IMR-90 (cell line): Measurements from ENCODE around the gene ZNF547. TPM values are rescaled to one million over a fixed set of nuclear protein-coding genes. Genes with fewer than 3 reads are reported as not detected.

Source experiments
- ATAC-seq: fragments of 200-7000 bp; cut with Tn5 transposase; 2 replicates; pipeline ENCODE4 v1.9.1; 2020; ENCODE audit warnings: low read depth, mild to moderate bottlenecking, moderate library complexity
- BruUV-seq: library from RNA; stranded (reverse); fragments of 400-500 nt; replicated peaks from 2 replicates; lab custom pipeline; 2021; lab: Mats Ljungman, UMichigan
- CTCF ChIA-PET: fragments of 300-600 bp; formaldehyde crosslinking; extraction: SDS; loops from one replicate; lab custom pipeline; 2021; ENCODE audit warnings: antibody characterized with exemption; lab: Yijun Ruan, JAX
- POLR2A ChIA-PET: fragments of 300-600 bp; sonication (Branson Sonifier 250); formaldehyde crosslinking; loops from one replicate; lab custom pipeline; 2022; ENCODE audit warnings: antibody characterized with exemption; ENCODE audit not compliant: unreplicated experiment; lab: Charles Lee
- DNase-seq: peaks from one replicate; pipeline ENCODE4 v3.0.0; 2013
- H2AFZ ChIP-seq: replicated peaks from 2 replicates; pipeline ENCODE3; 2013; ENCODE audit warnings: low read length, mild to moderate bottlenecking; ENCODE audit not compliant: poor library complexity
- H2AK5ac ChIP-seq: 2 replicates; pipeline ENCODE4 v1.6.1; 2013; ENCODE audit warnings: low read depth, low read length, inconsistent platforms
- H2AK9ac ChIP-seq: replicated peaks from 2 replicates; pipeline ENCODE3; 2013; ENCODE audit warnings: mild to moderate bottlenecking, low read depth, low read length, moderate library complexity; ENCODE audit not compliant: poor library complexity
- H2BK120ac ChIP-seq: 2 replicates; pipeline ENCODE4 v1.6.1; 2013; ENCODE audit warnings: low read depth, low read length, inconsistent platforms
- H2BK15ac ChIP-seq: 3 replicates; pipeline ENCODE4 v1.6.1; 2013; ENCODE audit warnings: low read depth, low read length, inconsistent platforms
- H2BK20ac ChIP-seq: 2 replicates; pipeline ENCODE4 v1.6.1; 2013; ENCODE audit warnings: low read depth, mild to moderate bottlenecking, inconsistent platforms, low read length, moderate library complexity
- H2BK5ac ChIP-seq: 2 replicates; pipeline ENCODE4 v1.6.1; 2013; ENCODE audit warnings: mild to moderate bottlenecking, low read depth, low read length, inconsistent platforms; ENCODE audit not compliant: poor library complexity, severe bottlenecking
- H3K14ac ChIP-seq: replicated peaks from 2 replicates; pipeline ENCODE4 v1.6.1; 2013; ENCODE audit warnings: low read depth, low read length, inconsistent platforms
- H3K18ac ChIP-seq: 2 replicates; pipeline ENCODE4 v1.6.1; 2013; ENCODE audit warnings: low read depth, low read length, control low read depth
- H3K23ac ChIP-seq: 2 replicates; pipeline ENCODE4 v1.6.1; 2013; ENCODE audit warnings: low read depth, low read length, inconsistent platforms
- H3K27ac ChIP-seq: 2 replicates; pipeline ENCODE4 v1.5.1; 2013; ENCODE audit warnings: mild to moderate bottlenecking, control low read depth, low read length; ENCODE audit not compliant: insufficient read depth
- H3K27me3 ChIP-seq: 2 replicates; pipeline ENCODE4 v1.6.1; 2013; ENCODE audit warnings: low read length; ENCODE audit not compliant: control insufficient read depth, insufficient read depth
- H3K36me3 ChIP-seq: 2 replicates; pipeline ENCODE4 v1.6.1; 2013; ENCODE audit warnings: low read length, mixed read lengths; ENCODE audit not compliant: control insufficient read depth, insufficient read depth
- H3K4ac ChIP-seq: 2 replicates; pipeline ENCODE4 v1.6.1; 2013; ENCODE audit warnings: low read depth, low read length, inconsistent platforms
- H3K4me1 ChIP-seq: 2 replicates; pipeline ENCODE4 v1.6.1; 2013; ENCODE audit warnings: low read length, mixed read lengths; ENCODE audit not compliant: control insufficient read depth, insufficient read depth
- H3K4me2 ChIP-seq: 2 replicates; pipeline ENCODE4 v1.6.1; 2013; ENCODE audit warnings: low read depth, mild to moderate bottlenecking, control low read depth, low read length, moderate library complexity
- H3K4me3 ChIP-seq: 2 replicates; pipeline ENCODE4 v1.5.1; 2013; ENCODE audit warnings: low read depth, mild to moderate bottlenecking, control low read depth, low read length, moderate library complexity; ENCODE audit not compliant: insufficient read depth
- H3K56ac ChIP-seq: 2 replicates; pipeline ENCODE4 v1.6.1; 2013; ENCODE audit warnings: low read length, inconsistent platforms; ENCODE audit not compliant: insufficient read depth; ENCODE audit errors: extremely low read depth
- H3K79me1 ChIP-seq, 2 experiments: 2 replicates each; pipeline ENCODE4 v1.6.1; 2013; ENCODE audit warnings: low read length in 2 of 2, inconsistent platforms in 1 of 2, low read depth in 1 of 2
- H3K9ac ChIP-seq: 2 replicates; pipeline ENCODE4 v1.6.1; 2013; ENCODE audit warnings: low read depth, low read length, control low read depth
- H3K9me1 ChIP-seq: 2 replicates; pipeline ENCODE4 v1.6.1; 2013; ENCODE audit warnings: low read length, inconsistent platforms; ENCODE audit not compliant: insufficient read depth
- H3K9me3 ChIP-seq: 2 replicates; pipeline ENCODE4 v1.6.1; 2013; ENCODE audit warnings: low read length; ENCODE audit not compliant: control insufficient read depth, insufficient read depth
- H4K20me1 ChIP-seq: 2 replicates; pipeline ENCODE4 v1.6.1; 2013; ENCODE audit warnings: low read length, inconsistent platforms; ENCODE audit not compliant: insufficient read depth
- H4K5ac ChIP-seq: 2 replicates; pipeline ENCODE4 v1.6.1; 2013; ENCODE audit warnings: mild to moderate bottlenecking, low read depth, low read length, control low read depth
- H4K8ac ChIP-seq, 2 experiments: 2 replicates each; pipeline ENCODE4 v1.6.1; 2013; ENCODE audit warnings: low read depth in 2 of 2, low read length in 2 of 2, control low read depth in 1 of 2, inconsistent platforms in 1 of 2
- H4K91ac ChIP-seq: 2 replicates; pipeline ENCODE4 v1.6.1; 2013; ENCODE audit warnings: low read depth, low read length, inconsistent platforms; ENCODE audit not compliant: insufficient read depth
- CEBPB ChIP-seq: IDR thresholded peaks from 2 replicates; pipeline ENCODE4 v1.6.1; 2012; ENCODE audit warnings: low read depth, low read length, improper control_type of control experiment
- CHD1 ChIP-seq: IDR thresholded peaks from 2 replicates; pipeline ENCODE4 v1.6.1; 2012; ENCODE audit warnings: low read depth, low read length, improper control_type of control experiment
- ELK1 ChIP-seq: fragments of 150-350 bp; IDR thresholded peaks from 2 replicates; pipeline ENCODE4 v1.6.1; 2016; ENCODE audit warnings: low read depth, mild to moderate bottlenecking, low read length, moderate library complexity, borderline replicate concordance
- MAZ ChIP-seq: IDR thresholded peaks from 2 replicates; pipeline ENCODE4 v1.6.1; 2012; ENCODE audit warnings: low read depth, mild to moderate bottlenecking, low read length, improper control_type of control experiment, moderate library complexity, borderline replicate concordance
- MXI1 ChIP-seq: IDR thresholded peaks from 2 replicates; pipeline ENCODE4 v1.6.1; 2012; ENCODE audit warnings: low read depth, mild to moderate bottlenecking, low read length, moderate library complexity, borderline replicate concordance
- NFE2L2 ChIP-seq: fragments of 150-350 bp; IDR thresholded peaks from 2 replicates; pipeline ENCODE4 v1.6.1; 2016; ENCODE audit warnings: low read depth, mild to moderate bottlenecking, low read length
- POLR2A ChIP-seq: IDR thresholded peaks from 2 replicates; pipeline ENCODE4 v1.6.1; 2012; ENCODE audit warnings: mild to moderate bottlenecking, low read depth, low read length
- RAD21 ChIP-seq: IDR thresholded peaks from 2 replicates; pipeline ENCODE4 v1.6.1; 2012; ENCODE audit warnings: low read length, improper control_type of control experiment
- RCOR1 ChIP-seq: IDR thresholded peaks from 2 replicates; pipeline ENCODE4 v1.6.1; 2012; ENCODE audit warnings: mild to moderate bottlenecking, low read length, improper control_type of control experiment; ENCODE audit not compliant: insufficient replicate concordance
- RFX5 ChIP-seq: IDR thresholded peaks from 2 replicates; pipeline ENCODE4 v1.8.0; 2012; ENCODE audit warnings: low read depth, mild to moderate bottlenecking, low read length, moderate library complexity
- SMC3 ChIP-seq: fragments of 150-350 bp; IDR thresholded peaks from 2 replicates; pipeline ENCODE4 v1.6.1; 2016; ENCODE audit warnings: low read depth, mild to moderate bottlenecking, antibody characterized with exemption, low read length, moderate library complexity
- USF2 ChIP-seq: fragments of 150-350 bp; IDR thresholded peaks from 2 replicates; pipeline ENCODE4 v1.6.1; 2017; ENCODE audit warnings: mild to moderate bottlenecking, antibody characterized with exemption, low read length, low read depth
- WGBS, 2 experiments: methylation state at CpG; one replicate each; pipeline versions ENCODE4 v1.1.5 to v1.1.7; 2013; ENCODE audit warnings: missing lambda C conversion rate in 2 of 2; ENCODE audit not compliant: insufficient read length in 1 of 2; ENCODE audit errors: extremely low coverage in 2 of 2; 5-methylcytosine and 5-hydroxymethylcytosine counted together
- dilution Hi-C: fragments of 300-500 bp; cut with HindIII; formaldehyde crosslinking; loops from one replicate; pipeline ENCODE4 v1.14.3; 2018; ENCODE audit warnings: low sequenced_read_pairs; ENCODE audit not compliant: unreplicated experiment
- in situ Hi-C: fragments of 300-500 bp; cut with MboI; formaldehyde crosslinking; loops from 3 replicates; pipeline ENCODE4 v1.14.3; 2019; ENCODE audit warnings: low sequenced_read_pairs, inconsistent platforms, mixed read lengths
- intact Hi-C: fragments of 100-400 bp; cut with micrococcal nuclease; formaldehyde crosslinking; loops from 2 replicates; pipeline ENCODE4 v1.10.0; 2022
- polyA plus RNA-seq, 3 experiments: library from polyadenylated mRNA; depleted of rRNA; stranded (reverse); fragments of >200 nt; gene quantifications; 2 replicates each; pipeline ENCODE4 v1.2.3, GENCODE V29; 2012; ENCODE audit warnings: low replicate concordance in 1 of 3
- total RNA-seq: library from RNA; depleted of rRNA; stranded (reverse); fragments of >200 nt; gene quantifications from 2 replicates; pipeline ENCODE4 v1.2.3, GENCODE V29; 2012

Gene ZNF547
- total and polyA plus RNA-seq, 2 of the 4 experiments (the other 2 are of a cell fraction) = 2.1 to 5.6 TPM

- no peak overlapping the region for H2BK15ac ChIP-seq
- in situ Hi-C loops = no loop called here
- H3K27ac ChIP-seq = no peak overlapping the region
- H3K4ac ChIP-seq = no peak overlapping the region
- no peak overlapping the region for H3K4me3 ChIP-seq
- H4K8ac ChIP-seq = no peak overlapping the region
- no peak overlapping the region for H4K5ac ChIP-seq
- H4K20me1 ChIP-seq = 0 out of 2 replicates have a peak, but pooled peaks cover 7% of the 10 kb centered on the region
- peak overlapping the region; percentile 60 for H2AK9ac ChIP-seq
- H3K56ac ChIP-seq = no peak overlapping the region
- CTCF ChIA-PET = interaction anchor here (0.7 kb wide), 1 partner anchor 11 kb away, joined by 3 read pairs; no protein-coding TSS in a partner anchor
- H3K9me3 ChIP-seq = no peaks in the 10 kb centered on the region
- H3K4me1 ChIP-seq = peaks cover 11% of the 10 kb centered on the region
- POLR2A ChIA-PET = no interaction called here
- no TSS peak for BruUV-seq
- dilution Hi-C loops = no loop called here
- H3K18ac ChIP-seq = no peak overlapping the region
- ATAC-seq (no peak), DNase-seq (no peak)
- peak overlapping the region; percentile 48 for H3K23ac ChIP-seq
- H3K9ac ChIP-seq = no peak overlapping the region; the same call in 1 of the 2 replicates
- H2BK120ac ChIP-seq = no peak overlapping the region
- peaks cover 4% of the 10 kb centered on the region for H3K27me3 ChIP-seq
- no CpG with 5 or more reads among the region's 3 CpGs for WGBS, 2 experiments
- peaks cover 15% of the 10 kb centered on the region for H3K9me1 ChIP-seq
- TF ChIP-seq USF2 = no peak
- TF ChIP-seq MXI1 = no peak
- no peak for TF ChIP-seq RCOR1
- no peak for TF ChIP-seq ELK1
- TF ChIP-seq RFX5 = no peak
- no peak for TF ChIP-seq POLR2A
- no peak for TF ChIP-seq RAD21
- no peak for TF ChIP-seq CEBPB
- no peak for TF ChIP-seq SMC3
- no peak for TF ChIP-seq MAZ
- no peak for TF ChIP-seq NFE2L2
- TF ChIP-seq CHD1 = no peak
- H2BK5ac ChIP-seq = no peak overlapping the region
- H3K79me1 ChIP-seq = peaks cover 16 to 52% of the 10 kb centered on the region in 2 experiments
- H2BK20ac ChIP-seq = no peak overlapping the region
- no peak overlapping the region for H4K91ac ChIP-seq
- H3K4me2 ChIP-seq = peak overlapping the region; percentile 95
- no peak overlapping the region; the same call in 1 of the 2 replicates for H2AK5ac ChIP-seq
- intact Hi-C loops = no loop called here
- H2AFZ ChIP-seq = no peak overlapping the region
- peaks cover 25% of the 10 kb centered on the region for H3K36me3 ChIP-seq
- no peak overlapping the region for H3K14ac ChIP-seq
These were observed 41.6 kb upstream of the ZNF547 start for GRCh38 chr19:57321751-57322150.
